OCI-LY1 (cell line): ENCODE measurements around the gene COPE.

ENCODE experiments used
- CTCF ChIP-seq: fragments of 200-600 bp; sonication (generic), shearing (Covaris generic); IDR thresholded peaks from 2 replicates; pipeline ENCODE4 v1.5.1; 2017; ENCODE audit warnings: mild to moderate bottlenecking, antibody characterized with exemption, low read length, moderate library complexity, mixed read lengths
- EZH2 ChIP-seq: fragments of 200-600 bp; sonication (generic), shearing (Covaris generic); IDR thresholded peaks from 2 replicates; pipeline ENCODE4 v1.8.0; 2017; ENCODE audit warnings: borderline replicate concordance, mixed run types, mild to moderate bottlenecking, antibody characterized with exemption, low read length, moderate library complexity, mixed read lengths

GRCh38 chr19:18945297-18945696 is 26.1 kb upstream of the COPE start:
- TF ChIP-seq CTCF (no peak), EZH2 (no peak)
